ENCODE results near the gene CHMP4A.

The CHMP4A gene

DNA sequence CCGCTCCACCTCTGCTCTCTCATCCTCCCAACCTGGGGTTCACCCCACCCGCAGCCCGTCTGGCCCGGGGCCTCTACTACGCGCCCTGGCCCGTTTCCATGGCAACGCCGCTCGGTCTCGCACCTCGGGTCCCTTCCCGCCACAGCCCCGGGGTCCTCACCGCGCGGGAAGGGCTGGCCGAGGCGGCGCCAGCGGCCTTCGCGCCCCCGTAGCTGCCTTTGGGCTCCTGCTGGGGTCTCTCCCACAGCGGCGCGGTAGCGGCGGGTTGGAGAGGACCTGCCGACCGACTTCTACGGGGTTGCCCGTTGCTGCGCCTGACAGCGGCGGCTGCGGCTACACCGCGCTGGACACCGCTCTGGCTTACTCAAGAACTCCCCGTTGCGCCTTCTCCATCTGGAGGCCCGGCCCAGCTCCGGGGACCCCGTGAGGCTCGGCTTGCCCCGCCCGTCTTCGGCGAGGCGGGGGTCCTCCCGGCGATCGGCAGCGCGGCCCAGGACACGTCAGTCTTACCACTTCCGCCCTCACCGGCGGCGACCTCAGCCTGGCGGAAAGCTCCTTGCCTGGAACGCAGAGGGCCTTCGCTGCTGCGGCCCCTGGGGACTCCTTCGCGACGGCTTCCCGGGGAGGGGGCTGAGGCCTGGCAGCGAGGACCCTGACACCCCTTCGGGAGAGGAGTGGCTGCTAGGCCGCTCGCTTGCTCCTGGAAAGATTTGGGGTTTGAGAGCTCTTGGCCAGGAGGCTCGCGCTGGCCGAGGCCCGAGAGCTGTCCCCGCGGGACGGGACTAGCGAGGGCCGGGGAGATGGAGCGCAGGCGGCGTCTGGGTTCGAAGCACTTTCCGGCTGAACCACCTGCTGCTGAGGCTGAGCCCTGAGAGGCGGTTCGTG, 17.9 kb downstream of the CHMP4A start, which contains the start of gene TM9SF1:
TSS of gene TM9SF1 (minus strand) at position 256 of the 885 bp plus-strand sequence. CDS start 422 bp downstream, outside the sequence.
- peak; percentile 83 for DNase-seq (ENCODE audit: low read depth)

DNA sequence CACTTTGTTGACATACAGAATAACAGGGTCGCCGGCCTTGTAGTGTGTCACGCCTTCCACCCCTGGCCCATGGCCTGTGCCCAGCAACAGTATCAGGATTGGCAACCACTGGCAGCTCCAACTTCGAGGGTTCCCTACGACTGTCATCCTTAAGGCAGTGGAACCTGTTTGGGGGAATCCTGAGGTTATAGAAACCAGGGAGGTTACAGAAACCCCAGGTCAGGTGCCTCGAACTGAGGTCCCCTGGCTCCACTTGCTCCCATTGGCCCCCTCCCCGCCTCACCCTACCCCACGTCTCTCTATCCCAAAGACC, 18.5 kb downstream of the CHMP4A start:
- no peak for DNase-seq (ENCODE audit: low read depth)

DNA sequence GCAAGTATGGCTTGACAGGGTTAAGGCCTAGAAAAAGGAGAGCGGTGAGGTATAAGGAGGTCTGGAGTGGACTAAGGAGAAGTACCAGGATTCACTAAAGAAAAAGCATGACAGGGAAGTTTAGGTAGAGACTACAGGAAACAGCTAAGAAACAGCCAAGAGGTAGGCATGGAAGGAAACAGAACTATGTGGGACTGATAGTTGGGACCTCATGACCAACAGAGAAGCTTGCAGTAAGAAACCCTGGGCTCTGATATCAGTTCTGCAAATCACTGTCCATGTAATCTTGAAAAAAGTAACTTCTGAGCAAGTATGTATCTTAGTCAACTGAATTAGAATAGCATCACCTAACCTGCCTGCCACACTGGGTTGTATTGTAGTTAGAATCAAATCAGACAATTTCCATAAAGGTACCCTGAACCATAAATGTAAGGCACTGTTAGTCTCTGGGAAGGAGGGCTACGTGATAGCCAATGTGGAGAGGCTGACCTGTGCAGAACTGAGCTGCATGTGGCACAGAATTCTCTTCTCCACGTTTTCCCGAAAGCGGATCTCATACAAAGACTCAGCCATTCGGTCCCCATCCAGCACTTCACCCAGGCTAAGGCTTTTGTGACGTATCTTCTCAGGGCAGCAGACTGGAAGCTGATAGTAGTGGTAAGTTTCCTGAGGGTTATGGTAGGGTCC, 19.0 kb downstream of the CHMP4A start:
- no peak for DNase-seq (ENCODE audit: low read depth)

DNA sequence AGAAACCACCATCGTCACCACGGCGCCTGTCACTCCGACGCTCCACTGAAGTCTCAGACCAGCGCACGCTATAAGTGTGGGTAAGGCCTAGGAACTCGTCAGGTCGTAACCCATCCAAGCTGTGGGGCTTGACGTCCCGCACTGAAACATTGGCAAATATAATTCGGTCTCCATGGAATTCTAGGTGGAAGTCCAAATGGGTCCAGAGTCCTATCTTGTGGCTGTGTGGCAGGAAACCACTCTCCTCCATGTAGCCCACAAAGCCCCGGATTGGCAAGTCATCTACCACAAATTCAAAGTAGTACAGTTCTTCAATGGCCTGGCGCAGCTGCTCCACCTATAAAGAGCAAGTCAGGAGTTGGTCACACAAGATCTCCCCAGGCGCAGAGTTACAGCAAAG, 20.4 kb downstream of the CHMP4A start:
- no peak for DNase-seq (ENCODE audit: low read depth)

DNA sequence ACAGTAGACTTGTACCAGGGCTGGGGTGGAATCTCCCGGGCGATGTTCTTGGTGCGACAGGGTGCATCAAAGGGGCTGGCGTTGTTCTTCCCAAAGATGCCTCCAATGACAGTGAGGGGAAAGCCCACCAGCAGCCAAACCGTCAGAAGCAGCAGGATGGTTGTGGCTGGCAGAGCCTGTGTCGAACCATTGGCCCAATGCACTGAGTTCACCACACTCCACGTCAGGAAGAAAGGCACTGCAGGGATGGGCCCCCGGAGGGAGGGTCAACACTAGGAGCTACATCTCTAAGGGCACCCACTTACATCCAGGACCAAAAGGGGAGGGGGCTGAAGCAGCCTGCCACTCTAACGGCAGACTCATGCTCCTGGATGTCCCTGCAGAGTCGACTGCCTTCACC, 22.9 kb downstream of the CHMP4A start:
- no peak for DNase-seq (ENCODE audit: low read depth)

DNA sequence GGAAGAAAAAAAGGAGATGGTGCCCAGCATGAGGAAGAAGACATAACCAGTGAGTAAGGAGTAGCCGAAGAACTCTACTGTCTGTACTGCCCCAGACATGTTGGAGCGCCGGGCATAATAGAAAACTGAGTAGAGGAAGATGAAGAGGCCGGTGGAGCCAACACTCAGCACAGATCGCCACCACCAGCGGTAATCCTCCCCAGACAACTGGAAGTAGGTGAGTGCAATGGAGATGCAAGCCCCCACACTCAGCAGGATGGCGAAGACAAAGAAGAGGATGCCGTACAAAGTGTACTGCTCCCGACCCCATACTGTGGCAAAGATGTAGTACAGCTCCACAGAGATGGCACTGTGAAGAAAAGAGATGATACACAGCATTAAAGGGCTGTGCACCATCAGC, 23.8 kb downstream of the CHMP4A start:
- no peak for DNase-seq (ENCODE audit: low read depth)

DNA sequence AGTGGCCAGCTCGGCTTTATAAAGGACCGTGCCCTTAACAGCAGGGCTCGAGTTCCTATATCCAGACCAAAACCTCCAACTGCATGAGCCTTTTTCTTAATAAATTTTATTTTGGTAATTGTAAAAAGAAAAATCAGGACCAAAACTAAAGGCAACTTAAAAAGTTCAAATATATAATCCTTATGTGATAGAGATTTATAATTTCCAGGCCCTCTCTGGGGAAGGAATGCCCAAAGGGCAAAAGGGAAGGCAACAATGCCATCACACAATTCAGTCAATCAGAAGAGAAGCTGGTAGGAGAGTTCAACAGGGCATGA, 24.3 kb downstream of the CHMP4A start:
- DNase-seq (ENCODE audit: low read depth) = no peak

DNA sequence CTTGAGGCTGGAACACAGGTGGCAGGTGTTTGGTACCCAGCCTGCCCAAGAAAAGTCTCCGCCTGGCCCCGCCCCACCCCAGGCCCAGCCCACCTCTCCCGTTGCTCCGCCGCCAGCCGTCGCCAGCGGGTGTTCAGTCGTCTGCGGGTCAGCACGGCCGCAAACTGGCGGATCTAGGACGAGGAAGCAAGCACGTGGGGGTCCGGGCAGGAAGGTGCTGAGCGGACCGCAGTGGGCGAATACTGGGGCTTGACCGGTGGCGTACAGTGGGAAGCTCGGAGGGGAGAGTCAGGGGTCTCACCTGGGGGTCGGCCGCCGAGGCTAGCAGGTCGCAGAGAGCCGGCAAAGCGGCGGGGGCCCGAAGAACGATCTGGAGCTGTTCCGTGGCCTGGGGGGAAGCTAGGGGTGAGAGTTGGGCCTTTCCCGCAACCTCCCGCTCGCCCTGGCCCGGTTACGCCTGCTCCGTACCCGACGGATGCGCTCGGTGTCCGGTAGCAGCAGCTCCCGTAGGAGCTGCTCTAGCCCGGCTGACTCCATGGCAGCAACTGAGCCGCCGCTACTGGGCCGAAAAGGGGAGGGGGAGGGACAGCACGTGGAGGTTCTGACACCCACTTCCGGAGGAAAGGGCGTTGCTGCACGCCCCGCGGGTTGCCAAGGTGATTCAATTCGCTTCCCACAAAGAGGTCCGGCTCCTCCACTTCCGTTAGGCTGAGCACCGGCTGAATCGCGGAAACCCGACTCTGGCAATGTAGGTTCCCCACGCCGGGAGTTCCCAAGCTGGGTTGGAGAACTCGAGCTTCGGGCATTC, 24.8 kb downstream of the CHMP4A start, which contains the start of gene IPO4:
TSS of gene IPO4 (minus strand) at position 566 of the 808 bp plus-strand sequence. CDS start at position 537, 29 bp downstream.
- peak; percentile 90 for DNase-seq (ENCODE audit: low read depth)

DNA sequence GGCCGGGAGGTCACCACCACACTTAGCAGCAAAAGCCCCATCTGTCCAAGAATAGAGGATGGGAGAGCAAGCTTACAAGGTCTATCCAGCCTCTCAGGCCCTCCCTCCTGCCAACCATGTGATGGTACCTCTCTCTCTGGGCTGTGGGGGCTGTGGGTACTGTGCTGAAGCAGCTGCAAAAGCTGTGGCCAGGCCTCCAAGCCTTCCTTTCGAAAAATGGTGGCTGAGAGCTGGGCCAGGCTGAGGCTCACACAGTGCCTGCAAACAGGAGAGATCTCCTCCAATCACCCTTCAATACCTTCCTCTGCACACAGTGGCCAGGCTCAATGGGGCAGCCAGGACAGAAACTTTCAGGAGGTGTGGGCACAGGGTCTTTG, 25.8 kb downstream of the CHMP4A start:
- no peak for DNase-seq (ENCODE audit: low read depth)

DNA sequence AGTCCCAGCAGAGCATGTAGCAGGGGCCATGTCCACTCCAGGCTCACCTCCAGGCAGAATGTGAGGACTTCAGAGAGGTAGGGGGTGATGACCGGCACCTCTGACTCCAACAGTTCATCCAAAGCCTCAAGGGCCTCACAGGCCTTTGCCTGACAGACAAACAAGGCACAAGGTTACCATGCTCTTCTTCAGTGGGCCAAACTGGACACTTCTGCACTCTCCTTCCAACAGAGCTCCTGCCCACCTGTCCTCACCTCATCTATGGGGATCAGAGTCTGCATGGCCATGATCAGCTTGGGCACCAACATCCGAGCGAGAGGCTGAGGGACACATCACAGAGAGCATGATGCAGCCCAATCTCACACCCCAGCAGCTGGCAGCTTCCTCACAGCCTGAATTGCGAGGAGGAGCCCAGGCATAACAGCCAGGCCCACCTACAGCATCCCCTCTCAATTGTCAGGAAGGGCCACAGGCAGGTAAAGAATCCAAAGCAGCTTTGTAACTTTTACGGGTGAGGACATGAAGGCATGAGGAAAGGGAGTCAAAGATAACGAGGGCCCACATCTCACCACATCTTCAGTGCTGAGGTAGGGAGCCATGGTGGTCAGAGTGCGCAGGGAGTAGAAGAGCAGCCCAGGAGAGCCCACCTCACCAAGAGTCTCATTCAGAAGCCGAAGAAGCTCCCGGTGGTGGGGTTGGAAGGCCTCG, 26.3 kb downstream of the CHMP4A start:
- DNase-seq (ENCODE audit: low read depth) = no peak

DNA sequence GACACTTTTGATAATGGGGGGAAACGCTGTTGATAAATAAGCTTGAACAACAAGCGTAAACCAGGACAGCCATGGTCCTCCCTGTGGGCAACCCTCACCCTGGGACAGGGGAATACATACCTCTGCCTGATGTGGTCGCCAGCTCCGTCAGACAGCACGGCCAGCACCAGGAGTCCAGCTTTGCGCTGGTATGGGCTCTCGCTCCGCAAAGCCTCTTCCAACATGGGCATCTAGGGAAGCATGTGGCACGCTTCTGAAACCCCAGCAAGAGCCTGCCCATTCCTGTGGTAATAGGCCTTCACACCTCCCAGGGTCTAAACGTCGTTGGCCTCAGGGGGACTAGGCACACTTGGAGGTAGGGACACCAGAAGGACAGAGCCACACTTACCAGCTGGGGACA, 27.5 kb downstream of the CHMP4A start:
- no peak for DNase-seq (ENCODE audit: low read depth)

DNA sequence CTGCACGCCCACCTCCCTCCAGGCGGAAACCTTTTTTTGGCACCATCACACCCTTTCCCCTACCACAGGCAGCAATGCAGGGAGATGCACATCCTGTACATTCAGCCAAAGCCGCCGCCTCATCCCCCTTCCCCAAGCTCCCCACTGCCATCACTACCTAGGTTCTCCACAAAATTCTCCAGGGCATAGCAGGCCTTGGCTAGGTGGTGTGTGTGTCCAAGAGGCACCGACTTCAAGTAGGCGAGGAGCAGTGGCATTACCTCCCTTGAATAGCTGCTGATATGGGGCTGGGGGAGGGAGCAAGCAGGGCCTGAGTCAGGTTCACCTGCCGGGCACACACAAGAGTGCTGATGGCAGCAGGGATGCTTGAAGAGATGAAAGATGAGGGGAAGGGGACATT, 28.3 kb downstream of the CHMP4A start:
- no peak for DNase-seq (ENCODE audit: low read depth)

DNA sequence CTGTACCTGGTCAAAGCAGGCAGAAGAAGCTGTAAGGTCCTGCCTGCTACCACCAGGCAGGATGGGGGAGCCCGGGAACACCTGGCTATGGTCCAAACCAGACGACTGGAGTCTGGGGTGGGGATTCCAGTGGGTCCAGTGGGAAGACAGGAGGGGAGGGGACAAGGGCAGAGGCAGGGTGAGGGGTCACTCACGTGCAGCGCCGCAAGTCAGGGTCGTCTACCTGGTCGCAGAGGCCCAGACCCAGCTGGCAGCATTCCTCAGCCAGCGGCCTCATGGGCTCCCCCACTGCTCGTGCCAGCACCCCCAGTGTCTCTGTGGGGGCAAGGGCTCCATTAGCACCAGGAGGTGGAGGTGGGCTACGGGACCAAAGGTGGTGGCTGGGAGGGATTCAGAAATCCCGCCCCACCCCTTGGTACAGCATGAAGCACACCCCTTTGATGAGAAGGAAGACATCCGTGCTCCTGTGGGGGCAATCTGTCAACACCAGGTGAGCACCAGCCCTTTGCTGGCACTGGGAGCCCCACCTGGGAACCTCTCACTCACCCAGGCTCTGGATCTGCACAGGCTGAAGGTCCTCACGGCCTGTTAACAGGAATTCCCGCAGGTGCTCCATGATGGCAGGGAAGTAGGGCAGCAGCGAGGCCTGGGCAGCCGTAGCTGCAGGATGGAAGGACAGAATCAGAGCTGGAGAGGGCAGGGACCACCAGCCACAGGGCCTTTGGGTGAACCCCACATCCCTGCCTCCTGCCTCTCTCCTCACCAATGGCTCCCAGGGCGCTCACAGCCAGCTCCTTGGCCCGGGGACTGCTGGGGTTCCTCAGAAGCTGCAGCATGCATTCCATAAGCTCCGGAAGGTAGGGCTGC, 29.0 kb downstream of the CHMP4A start:
- DNase-seq (ENCODE audit: low read depth) = no peak

DNA sequence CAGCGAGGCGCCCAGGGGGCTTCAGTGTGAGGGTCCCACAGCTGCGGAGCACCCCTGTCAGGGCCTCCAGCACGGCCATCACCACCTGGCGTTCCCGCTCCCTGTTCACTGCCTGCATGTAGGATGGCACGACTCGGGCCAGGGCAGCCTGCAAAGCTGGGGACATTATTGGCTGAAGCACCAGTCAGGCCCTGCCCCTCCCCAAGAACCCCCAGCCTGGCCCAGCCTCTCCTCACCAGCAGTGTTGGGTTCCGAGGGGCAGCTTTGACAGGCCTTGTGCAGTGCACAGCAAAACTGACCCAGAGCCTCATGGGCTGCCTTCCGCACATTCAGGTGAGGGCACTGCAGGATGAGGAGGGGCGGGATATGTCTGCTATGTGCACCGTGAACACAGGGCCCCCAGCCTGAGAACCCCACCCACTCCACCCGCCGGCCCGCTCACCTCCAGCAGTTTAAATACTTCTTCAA, 30.2 kb downstream of the CHMP4A start:
- DNase-seq (ENCODE audit: low read depth) = no peak

DNA sequence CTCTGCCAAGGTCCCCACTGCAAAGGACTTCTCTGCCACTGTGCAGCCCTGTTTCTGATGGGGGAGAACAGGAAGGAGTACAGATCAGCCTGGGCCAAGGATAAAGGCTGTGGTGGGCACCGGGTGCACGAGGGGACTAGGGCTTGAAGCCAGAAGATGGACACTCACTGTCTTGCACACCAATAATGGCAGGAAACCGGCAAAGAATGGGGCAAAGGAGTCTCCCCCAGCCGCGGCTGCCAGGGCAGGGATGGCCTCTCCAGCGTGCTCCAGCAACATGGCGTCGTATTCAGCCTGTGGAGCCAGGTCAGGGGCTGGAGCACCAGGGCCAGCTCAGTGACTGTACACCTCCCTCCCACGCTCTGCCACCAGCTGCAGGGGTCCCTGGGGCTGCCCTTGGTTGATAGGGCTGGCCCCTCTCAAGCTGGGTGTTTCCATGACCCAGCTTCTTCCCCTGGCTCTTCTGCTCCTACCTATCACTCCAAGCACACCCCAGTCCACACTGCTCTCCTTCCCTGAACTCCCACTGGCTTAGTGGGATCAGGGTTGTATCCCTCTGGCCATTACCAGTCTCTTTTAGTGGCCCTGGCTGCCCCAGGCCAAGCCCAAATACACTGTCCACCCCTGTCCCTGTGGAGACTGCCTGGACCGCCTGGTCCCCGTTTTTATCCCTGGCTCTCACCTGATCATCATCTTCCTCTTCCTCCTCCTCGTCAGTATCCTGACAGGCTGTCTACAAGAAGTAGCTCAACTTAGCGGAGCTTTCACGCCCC, 31.0 kb downstream of the CHMP4A start:
- DNase-seq (ENCODE audit: low read depth) = no peak

DNA sequence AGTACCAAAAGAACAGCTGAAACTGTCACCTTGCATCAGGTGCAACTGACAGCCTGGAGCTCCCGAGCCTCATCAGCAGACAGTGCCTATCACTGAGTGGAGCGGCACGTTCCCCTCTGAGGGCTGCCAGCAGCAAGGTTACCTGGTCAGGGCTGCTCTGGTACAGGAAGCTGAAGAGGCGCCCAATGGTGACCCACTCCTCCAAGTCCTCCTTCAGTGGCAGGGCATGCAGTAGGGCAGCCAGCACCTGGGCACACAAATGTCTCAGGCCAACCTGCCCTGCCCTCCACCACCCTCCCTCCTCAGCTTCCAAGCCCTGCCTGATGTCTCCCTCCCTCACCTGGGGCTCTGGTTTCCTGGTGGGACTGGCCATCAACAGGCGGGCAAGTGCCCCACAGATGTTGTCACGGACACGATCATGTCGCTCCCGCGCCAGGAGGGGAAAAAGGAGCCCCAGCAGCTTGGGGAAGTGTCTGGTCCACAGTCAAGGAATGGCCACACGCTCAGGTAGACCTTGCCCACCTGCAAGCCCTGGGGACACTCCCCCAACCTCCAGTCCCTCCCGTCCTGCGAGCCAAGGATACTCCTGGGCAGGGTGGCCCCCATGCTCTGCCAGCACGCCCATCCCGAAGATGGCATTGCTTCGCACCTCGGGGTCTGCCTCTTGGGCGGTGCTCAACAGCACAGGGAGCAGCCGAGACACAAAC, 31.8 kb downstream of the CHMP4A start:
- no peak for DNase-seq (ENCODE audit: low read depth)

DNA sequence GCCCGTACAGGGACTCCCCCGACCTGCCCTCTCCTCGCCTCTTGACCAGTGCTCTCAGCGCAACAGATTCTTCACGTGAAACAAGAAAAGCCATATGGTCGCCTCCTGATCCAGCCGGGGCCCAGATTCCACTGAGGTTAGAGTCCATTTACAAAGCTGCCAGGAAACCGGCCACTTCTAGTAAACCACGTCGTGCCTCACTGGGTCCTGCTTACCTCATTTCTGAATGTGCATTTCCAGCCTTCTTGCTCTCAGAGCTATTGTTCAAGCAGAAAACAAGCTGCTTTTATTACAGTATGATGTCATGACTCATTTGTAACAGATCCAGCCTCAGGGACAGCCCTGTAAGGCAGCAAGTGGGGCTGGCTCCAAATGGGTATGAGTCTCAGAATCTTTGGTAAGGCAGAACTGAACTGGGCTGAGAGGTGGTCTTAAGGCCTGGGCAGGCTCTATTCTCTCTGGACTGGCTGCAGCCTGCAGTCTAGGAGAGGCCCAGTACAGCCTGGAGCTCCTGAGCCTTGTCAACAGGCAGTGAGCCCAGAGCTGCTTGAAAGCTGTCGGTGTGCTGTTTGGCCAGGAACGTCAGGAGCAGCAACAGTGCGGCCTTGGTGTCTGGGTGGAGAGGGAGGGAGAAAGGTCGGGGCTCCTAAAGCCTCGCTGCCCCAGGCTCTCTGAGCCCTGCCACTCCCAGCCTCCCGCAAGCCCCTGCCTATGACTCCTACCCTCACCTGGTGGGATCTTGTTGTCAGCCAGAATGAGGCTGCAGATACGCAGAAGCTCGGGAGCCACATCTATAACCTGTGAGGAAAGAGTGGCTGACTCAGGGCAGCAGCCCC, 33.1 kb downstream of the CHMP4A start:
- DNase-seq (ENCODE audit: low read depth) = no peak

DNA sequence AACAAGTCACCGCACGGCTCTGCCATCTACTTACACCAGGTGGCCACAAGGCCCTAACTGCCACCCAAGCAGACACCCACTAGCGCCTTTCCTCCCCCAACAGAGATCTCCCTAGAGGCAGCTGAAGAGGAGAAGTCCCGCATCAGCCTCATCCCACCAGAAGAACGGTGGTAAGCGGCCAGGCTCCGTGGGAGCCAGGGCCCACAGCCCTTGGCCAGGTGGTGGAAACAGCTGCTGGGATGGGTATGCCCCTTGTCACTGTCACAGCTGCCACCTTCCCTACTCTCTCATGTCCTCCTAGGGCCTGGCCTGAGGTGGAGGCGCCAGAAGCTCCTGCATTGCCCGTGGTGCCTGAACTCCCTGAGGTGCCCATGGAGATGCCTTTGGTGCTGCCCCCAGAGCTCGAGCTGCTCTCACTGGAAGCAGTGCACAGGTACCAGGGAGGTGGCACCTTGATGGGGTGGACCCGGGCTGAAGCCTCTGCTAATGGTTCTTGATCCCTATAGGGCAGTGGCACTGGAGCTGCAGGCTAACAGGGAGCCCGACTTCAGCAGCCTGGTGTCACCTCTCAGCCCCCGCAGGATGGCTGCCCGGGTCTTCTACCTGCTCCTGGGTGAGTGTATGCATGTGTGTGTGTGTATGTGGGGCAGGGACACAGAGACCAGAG, 33.9 kb downstream of the CHMP4A start:
- no peak for DNase-seq (ENCODE audit: low read depth)
